ENCODE measurements around the gene GLT8D2. TPM values are rescaled to one million over a fixed set of nuclear protein-coding genes. Genes with fewer than 3 reads are reported as not detected.

The GLT8D2 gene
- polyA plus RNA-seq, 2 of the 4 experiments (the other 2 are of a cell fraction): 0.27 to 0.43 TPM

DNA sequence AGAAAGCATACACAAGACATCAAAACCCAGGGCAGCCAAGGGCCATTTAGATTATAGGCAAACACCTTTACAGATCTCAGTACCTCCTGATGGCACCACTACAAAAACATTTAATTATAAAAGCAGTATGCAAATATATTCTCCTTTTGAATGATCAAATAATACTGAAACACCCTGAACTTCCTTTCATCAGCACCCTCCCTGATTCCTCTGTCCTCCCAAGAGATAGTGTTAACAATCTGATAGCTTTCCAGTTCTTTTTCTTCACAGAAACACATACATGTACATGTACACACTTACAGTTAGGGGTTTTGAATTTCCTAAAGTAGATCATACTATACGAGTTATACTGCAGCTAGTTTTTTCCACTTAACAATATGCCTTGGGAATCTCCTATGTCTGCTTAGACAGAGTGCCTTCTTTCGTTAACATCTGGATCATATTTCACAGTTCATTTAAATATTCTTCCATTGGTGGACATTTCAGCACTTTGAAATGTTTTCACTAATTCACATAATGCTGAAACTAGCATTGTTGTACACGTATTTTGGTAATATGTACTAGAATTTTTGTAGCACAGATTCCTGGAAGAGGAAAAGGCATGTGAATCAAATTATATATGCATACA, 49.1 kb downstream of the GLT8D2 start:
- ChIA-PET POLR2A (no interaction called here), CTCF (interaction anchor here (0.6 to 1.2 kb wide), 2 partner anchors 45 to 415 kb away, joined by 4 to 5 read pairs; no protein-coding TSS in a partner anchor)
- H3K4me3 ChIP-seq: no peak overlapping the region
- WGBS (ENCODE audit: missing lambda C conversion rate): 25% methylated on average over 3 of the region's 3 CpGs
- H3K27ac ChIP-seq: no peak overlapping the region
- no peak for TF ChIP-seq CHD4 (IDR thresholded peaks at IDR 0.05; ENCODE audit: borderline replicate concordance)
- TF ChIP-seq, protein P1, sequence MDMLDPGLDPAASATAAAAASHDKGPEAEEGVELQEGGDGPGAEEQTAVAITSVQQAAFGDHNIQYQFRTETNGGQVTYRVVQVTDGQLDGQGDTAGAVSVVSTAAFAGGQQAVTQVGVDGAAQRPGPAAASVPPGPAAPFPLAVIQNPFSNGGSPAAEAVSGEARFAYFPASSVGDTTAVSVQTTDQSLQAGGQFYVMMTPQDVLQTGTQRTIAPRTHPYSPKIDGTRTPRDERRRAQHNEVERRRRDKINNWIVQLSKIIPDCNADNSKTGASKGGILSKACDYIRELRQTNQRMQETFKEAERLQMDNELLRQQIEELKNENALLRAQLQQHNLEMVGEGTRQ (IDR thresholded peaks at IDR 0.05): no peak
- no peak for TF ChIP-seq RARB (CRISPR knock-in tag; IDR thresholded peaks at IDR 0.05)
- TF ChIP-seq ESRRA (IDR thresholded peaks at IDR 0.05; ENCODE audit: borderline replicate concordance, low read length): no peak
- TF ChIP-seq KDM1A (IDR thresholded peaks at IDR 0.05; ENCODE audit: low read depth): no peak
- TF ChIP-seq ZSCAN20 (CRISPR knock-in tag; IDR thresholded peaks at IDR 0.05): no peak
- TF ChIP-seq RAD21 (conservative IDR thresholded peaks at IDR 0.05 in 1 of 2, IDR thresholded peaks at IDR 0.05 in 1 of 2): no peak
- TF ChIP-seq HOXB13 (CRISPR knock-in tag; IDR thresholded peaks at IDR 0.05; ENCODE audit: low read depth): no peak
- no peak for TF ChIP-seq MAX (IDR thresholded peaks at IDR 0.05)
- TF ChIP-seq, protein P2, sequence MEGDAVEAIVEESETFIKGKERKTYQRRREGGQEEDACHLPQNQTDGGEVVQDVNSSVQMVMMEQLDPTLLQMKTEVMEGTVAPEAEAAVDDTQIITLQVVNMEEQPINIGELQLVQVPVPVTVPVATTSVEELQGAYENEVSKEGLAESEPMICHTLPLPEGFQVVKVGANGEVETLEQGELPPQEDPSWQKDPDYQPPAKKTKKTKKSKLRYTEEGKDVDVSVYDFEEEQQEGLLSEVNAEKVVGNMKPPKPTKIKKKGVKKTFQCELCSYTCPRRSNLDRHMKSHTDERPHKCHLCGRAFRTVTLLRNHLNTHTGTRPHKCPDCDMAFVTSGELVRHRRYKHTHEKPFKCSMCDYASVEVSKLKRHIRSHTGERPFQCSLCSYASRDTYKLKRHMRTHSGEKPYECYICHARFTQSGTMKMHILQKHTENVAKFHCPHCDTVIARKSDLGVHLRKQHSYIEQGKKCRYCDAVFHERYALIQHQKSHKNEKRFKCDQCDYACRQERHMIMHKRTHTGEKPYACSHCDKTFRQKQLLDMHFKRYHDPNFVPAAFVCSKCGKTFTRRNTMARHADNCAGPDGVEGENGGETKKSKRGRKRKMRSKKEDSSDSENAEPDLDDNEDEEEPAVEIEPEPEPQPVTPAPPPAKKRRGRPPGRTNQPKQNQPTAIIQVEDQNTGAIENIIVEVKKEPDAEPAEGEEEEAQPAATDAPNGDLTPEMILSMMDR (IDR thresholded peaks at IDR 0.05): no peak
- no peak for TF ChIP-seq RFX5 (IDR thresholded peaks at IDR 0.05)
- no peak for TF ChIP-seq REST (IDR thresholded peaks at IDR 0.05)
- TF ChIP-seq JUN (IDR thresholded peaks at IDR 0.05): no peak
- no peak for TF ChIP-seq EHMT2 (IDR thresholded peaks at IDR 0.05; ENCODE audit: low read depth)
- no peak for TF ChIP-seq POLR2AphosphoS2 (conservative IDR thresholded peaks at IDR 0.05; ENCODE audit: low read length)
- TF ChIP-seq CBX8 (IDR thresholded peaks at IDR 0.05): no peak
- no peak for TF ChIP-seq MYC (IDR thresholded peaks at IDR 0.05; ENCODE audit: borderline replicate concordance, low read length)
- TF ChIP-seq RNF2 (IDR thresholded peaks at IDR 0.05; ENCODE audit: borderline replicate concordance, low read depth): no peak
- DNase-seq (ENCODE audit: low read depth in 1 of 2, low spot score in 1 of 2) (no peak), FAIRE-seq (no peak), ATAC-seq (no peak)
- no peak overlapping the region for H3K4me2 ChIP-seq
- H3K4me1 ChIP-seq: no peaks in the 10 kb centered on the region
- no peaks in the 10 kb centered on the region for H3K9me3 ChIP-seq

- Histone ChIP-seq H3K4me2 (no peak overlapping the region), H3K27ac (no peak overlapping the region), H3K4me3 (no peak overlapping the region), H3K4me1 (no peaks in the 10 kb centered on the region), H3K9me3 (no peaks in the 10 kb centered on the region)
- ATAC-seq (no peak), DNase-seq (ENCODE audit: low read depth in 1 of 2, low spot score in 1 of 2) (no peak), FAIRE-seq (no peak)
- CTCF ChIA-PET: interaction anchor here (0.6 to 2.6 kb wide), 3 partner anchors 16 to 217 kb away, joined by 3 to 10 read pairs (median 3); partner anchors contain the start of gene TXNRD1
- WGBS (ENCODE audit: missing lambda C conversion rate): 77% methylated on average over 5 of the region's 5 CpGs
- POLR2A ChIA-PET: no interaction called here
- TF ChIP-seq MYC (IDR thresholded peaks at IDR 0.05; ENCODE audit: borderline replicate concordance, low read length) (no peak), TFCP2L1 (CRISPR knock-in tag; IDR thresholded peaks at IDR 0.05) (no peak), FOSB (CRISPR knock-in tag; IDR thresholded peaks at IDR 0.05) (no peak), HDAC2 (IDR thresholded peaks at IDR 0.05) (no peak), POLR2A (IDR thresholded peaks at IDR 0.05; ENCODE audit: low read length) (no peak), RNF2 (IDR thresholded peaks at IDR 0.05; ENCODE audit: borderline replicate concordance, low read depth) (no peak), EP300 (IDR thresholded peaks at IDR 0.05) (no peak), NFE2L2 (conservative IDR thresholded peaks at IDR 0.05; ENCODE audit: low read length) (no peak), BHLHE40 (IDR thresholded peaks at IDR 0.05; ENCODE audit: low read depth, low read length) (no peak), MAFK (IDR thresholded peaks at IDR 0.05; ENCODE audit: partially characterized antibody) (no peak), JUNB (IDR thresholded peaks at IDR 0.05) (no peak), RARB (CRISPR knock-in tag; IDR thresholded peaks at IDR 0.05) (no peak), NR3C1 (IDR thresholded peaks at IDR 0.05) (no peak)
- TF ChIP-seq, protein P3, sequence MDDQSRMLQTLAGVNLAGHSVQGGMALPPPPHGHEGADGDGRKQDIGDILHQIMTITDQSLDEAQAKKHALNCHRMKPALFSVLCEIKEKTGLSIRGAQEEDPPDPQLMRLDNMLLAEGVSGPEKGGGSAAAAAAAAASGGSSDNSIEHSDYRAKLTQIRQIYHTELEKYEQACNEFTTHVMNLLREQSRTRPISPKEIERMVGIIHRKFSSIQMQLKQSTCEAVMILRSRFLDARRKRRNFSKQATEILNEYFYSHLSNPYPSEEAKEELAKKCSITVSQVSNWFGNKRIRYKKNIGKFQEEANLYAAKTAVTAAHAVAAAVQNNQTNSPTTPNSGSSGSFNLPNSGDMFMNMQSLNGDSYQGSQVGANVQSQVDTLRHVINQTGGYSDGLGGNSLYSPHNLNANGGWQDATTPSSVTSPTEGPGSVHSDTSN (IDR thresholded peaks at IDR 0.05): no peak
- TF ChIP-seq, protein P4, sequence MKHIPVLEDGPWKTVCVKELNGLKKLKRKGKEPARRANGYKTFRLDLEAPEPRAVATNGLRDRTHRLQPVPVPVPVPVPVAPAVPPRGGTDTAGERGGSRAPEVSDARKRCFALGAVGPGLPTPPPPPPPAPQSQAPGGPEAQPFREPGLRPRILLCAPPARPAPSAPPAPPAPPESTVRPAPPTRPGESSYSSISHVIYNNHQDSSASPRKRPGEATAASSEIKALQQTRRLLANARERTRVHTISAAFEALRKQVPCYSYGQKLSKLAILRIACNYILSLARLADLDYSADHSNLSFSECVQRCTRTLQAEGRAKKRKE (CRISPR knock-in tag; IDR thresholded peaks at IDR 0.05; ENCODE audit: low read depth): no peak
- TF ChIP-seq, protein P5, sequence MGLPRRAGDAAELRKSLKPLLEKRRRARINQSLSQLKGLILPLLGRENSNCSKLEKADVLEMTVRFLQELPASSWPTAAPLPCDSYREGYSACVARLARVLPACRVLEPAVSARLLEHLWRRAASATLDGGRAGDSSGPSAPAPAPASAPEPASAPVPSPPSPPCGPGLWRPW (IDR thresholded peaks at IDR 0.05): no peak
Observed at GRCh38 chr12:103998976-103999375, 51.0 kb downstream of the GLT8D2 start.
